CD8-positive, alpha-beta memory T cell (primary cell): ENCODE measurements around the gene USH1C. TPM values are rescaled to one million over a fixed set of nuclear protein-coding genes. Genes with fewer than 3 reads are reported as not detected.

Experiments
- CTCF ChIA-PET: fragments of 350-600 bp; sonication (Branson Sonifier 250); formaldehyde crosslinking; loops from one replicate; lab custom pipeline; 2021; ENCODE audit warnings: antibody characterized with exemption; lab: Charles Lee
- POLR2A ChIA-PET: fragments of 350-600 bp; sonication (Branson Sonifier 250); formaldehyde crosslinking; loops from one replicate; lab custom pipeline; 2021; ENCODE audit warnings: antibody characterized with exemption; lab: Charles Lee
- DNase-seq, 5 donors: peaks; one replicate each; pipeline versions ENCODE4 v3.0.0 to v3.0.0-alpha.2; 2020 to 2022; ENCODE audit warnings: mixed read lengths in 1 of 5
- H3K27ac ChIP-seq: one replicate; pipeline ENCODE4 v1.7.0; 2013; ENCODE audit warnings: low read depth, mild to moderate bottlenecking, low read length, moderate library complexity
- H3K27me3 ChIP-seq: 2 replicates; pipeline ENCODE4 v1.7.0; 2013; ENCODE audit warnings: low read length, mild to moderate bottlenecking; ENCODE audit not compliant: insufficient read depth, poor library complexity, severe bottlenecking
- H3K36me3 ChIP-seq: 2 replicates; pipeline ENCODE4 v1.7.0; 2013; ENCODE audit warnings: mild to moderate bottlenecking, low read length, moderate library complexity; ENCODE audit not compliant: insufficient read depth
- H3K4me1 ChIP-seq: 2 replicates; pipeline ENCODE4 v1.7.0; 2013; ENCODE audit warnings: mild to moderate bottlenecking, low read length, moderate library complexity; ENCODE audit not compliant: insufficient read depth
- H3K4me3 ChIP-seq: 2 replicates; pipeline ENCODE4 v1.7.0; 2013; ENCODE audit warnings: mild to moderate bottlenecking, low read length
- H3K9me3 ChIP-seq: 2 replicates; pipeline ENCODE4 v1.7.0; 2013; ENCODE audit warnings: mild to moderate bottlenecking, low read length
- H3K27ac Mint-ChIP-seq, 8 donors: one replicate each; pipeline ENCODE4 v1.8.0; 2020 to 2021; ENCODE audit warnings: mixed read lengths in 8 of 8, mild to moderate bottlenecking in 6 of 8, inconsistent platforms in 3 of 8, moderate library complexity in 3 of 8
- H3K27me3 Mint-ChIP-seq, 2 donors: one replicate each; pipeline ENCODE4 v1.8.0; 2020 to 2021; ENCODE audit warnings: mixed read lengths in 2 of 2, mild to moderate bottlenecking in 1 of 2, moderate library complexity in 1 of 2
- H3K36me3 Mint-ChIP-seq, 3 donors: one replicate each; pipeline ENCODE4 v1.8.0; 2020 to 2021; ENCODE audit warnings: mixed read lengths in 3 of 3, inconsistent platforms in 1 of 3, mild to moderate bottlenecking in 1 of 3
- H3K4me1 Mint-ChIP-seq, 3 donors: one replicate each; pipeline ENCODE4 v1.8.0; 2020 to 2021; ENCODE audit warnings: mixed read lengths in 3 of 3, inconsistent platforms in 1 of 3, mild to moderate bottlenecking in 1 of 3
- H3K4me3 Mint-ChIP-seq, 7 donors: one replicate each; pipeline ENCODE4 v1.8.0; 2020 to 2021; ENCODE audit warnings: mixed read lengths in 7 of 7, mild to moderate bottlenecking in 6 of 7, moderate library complexity in 4 of 7, inconsistent platforms in 2 of 7
- H3K9me3 Mint-ChIP-seq, 5 donors: one replicate each; pipeline ENCODE4 v1.8.0; 2020 to 2022; ENCODE audit warnings: mixed read lengths in 5 of 5, mild to moderate bottlenecking in 3 of 5, moderate library complexity in 2 of 5, inconsistent platforms in 1 of 5
- polyA plus RNA-seq: library from polyadenylated mRNA; unstranded; fragments of 300-500 nt; fragmentation: Illumina TruSeq; gene quantifications from one replicate; pipeline ENCODE4 v1.2.3, GENCODE V29; 2021
- total RNA-seq, 2 experiments: library from RNA; stranded (reverse); gene quantifications; one replicate each; pipeline ENCODE4 v1.2.3, GENCODE V29; 2021

USH1C gene
- not detected for total RNA-seq
- polyA plus RNA-seq = not detected

- no peaks in the 10 kb centered on the region for H3K9me3 ChIP-seq
- H3K27me3 ChIP-seq = no peaks in the 10 kb centered on the region
- ChIA-PET POLR2A (no interaction called here), CTCF (no interaction called here)
- peaks cover 0 to 4% (median 3%) of the 10 kb centered on the region in 3 donors for H3K4me1 Mint-ChIP-seq
- no peaks in the 10 kb centered on the region for H3K9me3 Mint-ChIP-seq
- no peak within 1 kb of the TSS for H3K4me3 ChIP-seq
- no peaks in the 10 kb centered on the region for H3K36me3 ChIP-seq
- no peaks in the 10 kb centered on the region for H3K4me1 ChIP-seq
- no peak within 1 kb of the TSS for H3K27ac ChIP-seq
- peak within 1 kb of the TSS in 3 of 7 donors; percentile 26 to 54 (median 50) for H3K4me3 Mint-ChIP-seq
- peaks cover 13 to 56% of the 10 kb centered on the region in 2 donors for H3K27me3 Mint-ChIP-seq
- no peak within 1 kb of the TSS for H3K27ac Mint-ChIP-seq
- DNase-seq = peak in 1 of 5 donors; percentile 5
- H3K36me3 Mint-ChIP-seq = no peaks in the 10 kb centered on the region
These were observed at the start of gene USH1C for GRCh38 chr11:17544181-17544622. TSS of gene USH1C (minus strand) at chr11:17544416. CDS start at chr11:17544307, 109 bp downstream.

- H3K36me3 Mint-ChIP-seq = no peaks in the 10 kb centered on the region
- H3K27me3 ChIP-seq = no peaks in the 10 kb centered on the region
- no peak overlapping the region for H3K4me3 ChIP-seq
- H3K4me1 Mint-ChIP-seq = no peaks in the 10 kb centered on the region
- ChIA-PET POLR2A (no interaction called here), CTCF (no interaction called here)
- no peak overlapping the region for H3K4me3 Mint-ChIP-seq
- H3K9me3 ChIP-seq = no peaks in the 10 kb centered on the region
- no peak overlapping the region for H3K27ac Mint-ChIP-seq
- H3K4me1 ChIP-seq = no peaks in the 10 kb centered on the region
- peaks cover 0 to 4% (median 0%) of the 10 kb centered on the region in 5 donors for H3K9me3 Mint-ChIP-seq
- H3K27me3 Mint-ChIP-seq = peaks cover 3 to 15% of the 10 kb centered on the region in 2 donors
- no peak overlapping the region for H3K27ac ChIP-seq
- no peak for DNase-seq
- no peaks in the 10 kb centered on the region for H3K36me3 ChIP-seq
These were observed 49.4 kb upstream of the USH1C start for GRCh38 chr11:17593466-17594245.

GRCh38 chr11:17591293-17591692, 47.1 kb upstream of the USH1C start:
- no peaks in the 10 kb centered on the region for H3K4me1 Mint-ChIP-seq
- CTCF ChIA-PET = interaction anchor here (1.0 kb wide), 1 partner anchor 11 kb away, joined by 4 read pairs; no protein-coding TSS in a partner anchor

GRCh38 chr11:17590463-17590862, 46.2 kb upstream of the USH1C start:
- Histone ChIP-seq H3K4me1 (no peaks in the 10 kb centered on the region), H3K27ac (no peak overlapping the region), H3K36me3 (no peaks in the 10 kb centered on the region), H3K4me3 (no peak overlapping the region), H3K27me3 (no peaks in the 10 kb centered on the region), H3K9me3 (no peaks in the 10 kb centered on the region)
- H3K27me3 Mint-ChIP-seq = peaks cover 11 to 24% of the 10 kb centered on the region in 2 donors
- DNase-seq = no peak
- H3K4me3 Mint-ChIP-seq = no peak overlapping the region
- H3K27ac Mint-ChIP-seq = no peak overlapping the region
- H3K4me1 Mint-ChIP-seq = no peaks in the 10 kb centered on the region
- no peaks in the 10 kb centered on the region for H3K36me3 Mint-ChIP-seq
- POLR2A ChIA-PET = no interaction called here
- peaks cover 0 to 4% (median 0%) of the 10 kb centered on the region in 5 donors for H3K9me3 Mint-ChIP-seq
- CTCF ChIA-PET = no interaction called here

More at GRCh38 chr11:17591293-17591692, 47.1 kb upstream of the USH1C start:
- no peak for DNase-seq
- no peaks in the 10 kb centered on the region for H3K9me3 ChIP-seq
- H3K4me1 ChIP-seq = no peaks in the 10 kb centered on the region
- H3K9me3 Mint-ChIP-seq = peaks cover 0 to 4% (median 0%) of the 10 kb centered on the region in 5 donors
- POLR2A ChIA-PET = no interaction called here
- H3K4me3 Mint-ChIP-seq = no peak overlapping the region
- H3K36me3 ChIP-seq = no peaks in the 10 kb centered on the region
- H3K27me3 ChIP-seq = no peaks in the 10 kb centered on the region
- H3K36me3 Mint-ChIP-seq = no peaks in the 10 kb centered on the region
- H3K27ac Mint-ChIP-seq = no peak overlapping the region
- H3K27ac ChIP-seq = no peak overlapping the region
- H3K27me3 Mint-ChIP-seq = peaks cover 9 to 21% of the 10 kb centered on the region in 2 donors
- H3K4me3 ChIP-seq = no peak overlapping the region

- Mint-ChIP-seq H3K36me3 (no peaks in the 10 kb centered on the region), H3K4me3 (no peak overlapping the region), H3K27me3 (peaks cover 14 to 24% of the 10 kb centered on the region in 2 donors), H3K27ac (no peak overlapping the region), H3K4me1 (no peaks in the 10 kb centered on the region), H3K9me3 (no peaks in the 10 kb centered on the region)
- H3K4me3 ChIP-seq = no peak overlapping the region
- no peak for DNase-seq
- no peak overlapping the region for H3K27ac ChIP-seq
- ChIA-PET CTCF (interaction anchor here (1.0 kb wide), 1 partner anchor 10 kb away, joined by 3 read pairs; no protein-coding TSS in a partner anchor), POLR2A (no interaction called here)
- H3K9me3 ChIP-seq = no peaks in the 10 kb centered on the region
- no peaks in the 10 kb centered on the region for H3K4me1 ChIP-seq
- no peaks in the 10 kb centered on the region for H3K27me3 ChIP-seq
- H3K36me3 ChIP-seq = no peaks in the 10 kb centered on the region
These were observed 44.5 kb upstream of the USH1C start for GRCh38 chr11:17588721-17589120.

GRCh38 chr11:17588166-17588565, 44.0 kb upstream of the USH1C start:
- H3K27me3 ChIP-seq = no peaks in the 10 kb centered on the region
- Mint-ChIP-seq H3K4me3 (no peak overlapping the region), H3K27ac (no peak overlapping the region), H3K4me1 (no peaks in the 10 kb centered on the region), H3K27me3 (peaks cover 14 to 24% of the 10 kb centered on the region in 2 donors), H3K36me3 (no peaks in the 10 kb centered on the region), H3K9me3 (no peaks in the 10 kb centered on the region)
- DNase-seq = no peak
- ChIA-PET CTCF (interaction anchor here (1.0 kb wide), 1 partner anchor 11 kb away, joined by 3 read pairs; no protein-coding TSS in a partner anchor), POLR2A (no interaction called here)
- no peak overlapping the region for H3K4me3 ChIP-seq
- no peaks in the 10 kb centered on the region for H3K36me3 ChIP-seq
- H3K4me1 ChIP-seq = no peaks in the 10 kb centered on the region
- no peak overlapping the region for H3K27ac ChIP-seq
- H3K9me3 ChIP-seq = no peaks in the 10 kb centered on the region

- no peak overlapping the region for H3K4me3 ChIP-seq
- H3K27ac ChIP-seq = no peak overlapping the region
- no peaks in the 10 kb centered on the region for H3K4me1 ChIP-seq
- H3K27ac Mint-ChIP-seq = no peak overlapping the region
- H3K4me3 Mint-ChIP-seq = no peak overlapping the region
- no peaks in the 10 kb centered on the region for H3K4me1 Mint-ChIP-seq
- H3K27me3 ChIP-seq = no peaks in the 10 kb centered on the region
- H3K27me3 Mint-ChIP-seq = peaks cover 13 to 15% of the 10 kb centered on the region in 2 donors
- no peaks in the 10 kb centered on the region for H3K9me3 ChIP-seq
- DNase-seq = no peak
- CTCF ChIA-PET = no interaction called here
- H3K36me3 Mint-ChIP-seq = no peaks in the 10 kb centered on the region
- H3K9me3 Mint-ChIP-seq = no peaks in the 10 kb centered on the region
- H3K36me3 ChIP-seq = no peaks in the 10 kb centered on the region
- POLR2A ChIA-PET = no interaction called here
These were observed 41.9 kb upstream of the USH1C start for GRCh38 chr11:17585911-17586695.

- Histone ChIP-seq H3K27me3 (no peaks in the 10 kb centered on the region), H3K27ac (no peak overlapping the region), H3K9me3 (no peaks in the 10 kb centered on the region), H3K36me3 (no peaks in the 10 kb centered on the region), H3K4me1 (no peaks in the 10 kb centered on the region), H3K4me3 (no peak overlapping the region)
- ChIA-PET POLR2A (no interaction called here), CTCF (no interaction called here)
- DNase-seq = no peak
- H3K4me3 Mint-ChIP-seq = no peak overlapping the region
- H3K27ac Mint-ChIP-seq = peak overlapping the region in 2 of 8 donors; percentile 14 to 35
- H3K9me3 Mint-ChIP-seq = no peaks in the 10 kb centered on the region
- H3K36me3 Mint-ChIP-seq = peaks cover 0 to 2% (median 0%) of the 10 kb centered on the region in 3 donors
- H3K27me3 Mint-ChIP-seq = peaks cover 9 to 12% of the 10 kb centered on the region in 2 donors
- H3K4me1 Mint-ChIP-seq = no peaks in the 10 kb centered on the region
These were observed 37.5 kb upstream of the USH1C start for GRCh38 chr11:17581732-17582053.
